ENCODE measurements around the gene SRSF2. TPM values are rescaled to one million over a fixed set of nuclear protein-coding genes. Genes with fewer than 3 reads are reported as not detected.

The SRSF2 gene
- total and polyA plus RNA-seq, 9 of the 15 experiments (the other 6 are each of a cell fraction or from before 2014, with no cell fraction given): 161 to 583 (median 393) TPM

DNA sequence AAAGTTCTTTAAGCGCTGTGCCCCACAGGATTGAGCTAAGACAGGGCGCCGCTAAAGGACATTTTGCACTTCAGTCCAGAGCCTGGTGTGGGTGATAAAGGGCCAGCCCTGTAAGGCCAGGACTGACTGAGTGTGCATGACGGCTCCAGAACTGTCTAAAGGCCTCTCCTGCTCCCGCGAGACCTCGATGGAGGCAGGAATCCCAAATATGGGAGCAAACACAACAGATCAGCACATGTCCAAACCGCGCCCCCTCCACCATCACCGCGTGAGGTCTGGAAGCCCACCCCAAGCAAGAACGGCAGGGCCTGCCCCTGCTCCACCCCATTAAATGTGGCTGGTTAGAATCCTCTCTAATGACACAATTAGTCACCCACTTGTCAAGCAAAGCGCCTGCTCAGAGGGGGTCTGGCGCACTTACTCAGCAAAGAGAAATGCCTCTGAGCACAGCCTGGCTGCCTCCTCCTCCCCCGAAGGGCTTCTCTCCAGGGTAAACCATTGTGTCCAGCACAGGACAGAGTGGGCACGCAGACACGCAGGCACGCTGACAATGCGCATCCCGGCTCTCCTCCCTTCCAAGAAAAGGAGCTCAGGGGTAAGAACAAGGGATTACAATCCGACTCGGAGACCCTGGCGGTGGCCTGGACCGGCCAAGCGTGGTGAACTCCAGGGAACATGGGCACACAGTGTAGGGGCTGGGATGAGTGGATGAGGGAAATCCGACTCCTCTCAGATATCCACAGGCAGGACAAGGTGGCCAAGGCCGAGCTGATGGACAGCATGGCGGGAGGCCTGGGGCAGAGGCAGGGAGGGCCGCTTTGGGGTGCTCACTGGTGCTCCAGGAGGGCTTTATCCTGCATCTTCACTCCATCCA is 27.8 kb downstream of the SRSF2 start (continued):
- TF ChIP-seq, protein P1, sequence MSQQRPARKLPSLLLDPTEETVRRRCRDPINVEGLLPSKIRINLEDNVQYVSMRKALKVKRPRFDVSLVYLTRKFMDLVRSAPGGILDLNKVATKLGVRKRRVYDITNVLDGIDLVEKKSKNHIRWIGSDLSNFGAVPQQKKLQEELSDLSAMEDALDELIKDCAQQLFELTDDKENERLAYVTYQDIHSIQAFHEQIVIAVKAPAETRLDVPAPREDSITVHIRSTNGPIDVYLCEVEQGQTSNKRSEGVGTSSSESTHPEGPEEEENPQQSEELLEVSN (IDR thresholded peaks at IDR 0.05; ENCODE audit: borderline replicate concordance in 1 of 2, extremely low read depth in 1 of 2, insufficient read depth in 1 of 2, insufficient read length in 1 of 2, low read depth in 1 of 2, low read length in 1 of 2, poor library complexity in 1 of 2, severe bottlenecking in 1 of 2): peak in 1 of 2 experiments; percentile 23
- no peak for TF ChIP-seq CXXC5 (CRISPR knock-in tag; IDR thresholded peaks at IDR 0.05)
- TF ChIP-seq FOSL1 (tag; conservative IDR thresholded peaks at IDR 0.05): peak; percentile 56
- no peak for TF ChIP-seq KLF16 (IDR thresholded peaks at IDR 0.05)
- TF ChIP-seq, protein P2, sequence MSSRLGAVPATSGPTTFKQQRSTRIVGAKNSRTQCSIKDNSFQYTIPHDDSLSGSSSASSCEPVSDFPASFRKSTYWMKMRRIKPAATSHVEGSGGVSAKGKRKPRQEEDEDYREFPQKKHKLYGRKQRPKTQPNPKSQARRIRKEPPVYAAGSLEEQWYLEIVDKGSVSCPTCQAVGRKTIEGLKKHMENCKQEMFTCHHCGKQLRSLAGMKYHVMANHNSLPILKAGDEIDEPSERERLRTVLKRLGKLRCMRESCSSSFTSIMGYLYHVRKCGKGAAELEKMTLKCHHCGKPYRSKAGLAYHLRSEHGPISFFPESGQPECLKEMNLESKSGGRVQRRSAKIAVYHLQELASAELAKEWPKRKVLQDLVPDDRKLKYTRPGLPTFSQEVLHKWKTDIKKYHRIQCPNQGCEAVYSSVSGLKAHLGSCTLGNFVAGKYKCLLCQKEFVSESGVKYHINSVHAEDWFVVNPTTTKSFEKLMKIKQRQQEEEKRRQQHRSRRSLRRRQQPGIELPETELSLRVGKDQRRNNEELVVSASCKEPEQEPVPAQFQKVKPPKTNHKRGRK (tag; IDR thresholded peaks at IDR 0.05): no peak
- TF ChIP-seq ZFX (CRISPR knock-in tag; IDR thresholded peaks at IDR 0.05): 0 out of 2 replicates have a peak, but pooled peaks have one; percentile 3
- TF ChIP-seq, protein P3, sequence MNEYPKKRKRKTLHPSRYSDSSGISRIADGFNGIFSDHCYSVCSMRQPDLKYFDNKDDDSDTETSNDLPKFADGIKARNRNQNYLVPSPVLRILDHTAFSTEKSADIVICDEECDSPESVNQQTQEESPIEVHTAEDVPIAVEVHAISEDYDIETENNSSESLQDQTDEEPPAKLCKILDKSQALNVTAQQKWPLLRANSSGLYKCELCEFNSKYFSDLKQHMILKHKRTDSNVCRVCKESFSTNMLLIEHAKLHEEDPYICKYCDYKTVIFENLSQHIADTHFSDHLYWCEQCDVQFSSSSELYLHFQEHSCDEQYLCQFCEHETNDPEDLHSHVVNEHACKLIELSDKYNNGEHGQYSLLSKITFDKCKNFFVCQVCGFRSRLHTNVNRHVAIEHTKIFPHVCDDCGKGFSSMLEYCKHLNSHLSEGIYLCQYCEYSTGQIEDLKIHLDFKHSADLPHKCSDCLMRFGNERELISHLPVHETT (CRISPR knock-in tag; conservative IDR thresholded peaks at IDR 0.05 in 1 of 2, IDR thresholded peaks at IDR 0.05 in 1 of 2): no peak
- TF ChIP-seq, protein P4, sequence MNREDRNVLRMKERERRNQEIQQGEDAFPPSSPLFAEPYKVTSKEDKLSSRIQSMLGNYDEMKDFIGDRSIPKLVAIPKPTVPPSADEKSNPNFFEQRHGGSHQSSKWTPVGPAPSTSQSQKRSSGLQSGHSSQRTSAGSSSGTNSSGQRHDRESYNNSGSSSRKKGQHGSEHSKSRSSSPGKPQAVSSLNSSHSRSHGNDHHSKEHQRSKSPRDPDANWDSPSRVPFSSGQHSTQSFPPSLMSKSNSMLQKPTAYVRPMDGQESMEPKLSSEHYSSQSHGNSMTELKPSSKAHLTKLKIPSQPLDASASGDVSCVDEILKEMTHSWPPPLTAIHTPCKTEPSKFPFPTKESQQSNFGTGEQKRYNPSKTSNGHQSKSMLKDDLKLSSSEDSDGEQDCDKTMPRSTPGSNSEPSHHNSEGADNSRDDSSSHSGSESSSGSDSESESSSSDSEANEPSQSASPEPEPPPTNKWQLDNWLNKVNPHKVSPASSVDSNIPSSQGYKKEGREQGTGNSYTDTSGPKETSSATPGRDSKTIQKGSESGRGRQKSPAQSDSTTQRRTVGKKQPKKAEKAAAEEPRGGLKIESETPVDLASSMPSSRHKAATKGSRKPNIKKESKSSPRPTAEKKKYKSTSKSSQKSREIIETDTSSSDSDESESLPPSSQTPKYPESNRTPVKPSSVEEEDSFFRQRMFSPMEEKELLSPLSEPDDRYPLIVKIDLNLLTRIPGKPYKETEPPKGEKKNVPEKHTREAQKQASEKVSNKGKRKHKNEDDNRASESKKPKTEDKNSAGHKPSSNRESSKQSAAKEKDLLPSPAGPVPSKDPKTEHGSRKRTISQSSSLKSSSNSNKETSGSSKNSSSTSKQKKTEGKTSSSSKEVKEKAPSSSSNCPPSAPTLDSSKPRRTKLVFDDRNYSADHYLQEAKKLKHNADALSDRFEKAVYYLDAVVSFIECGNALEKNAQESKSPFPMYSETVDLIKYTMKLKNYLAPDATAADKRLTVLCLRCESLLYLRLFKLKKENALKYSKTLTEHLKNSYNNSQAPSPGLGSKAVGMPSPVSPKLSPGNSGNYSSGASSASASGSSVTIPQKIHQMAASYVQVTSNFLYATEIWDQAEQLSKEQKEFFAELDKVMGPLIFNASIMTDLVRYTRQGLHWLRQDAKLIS (CRISPR knock-in tag; IDR thresholded peaks at IDR 0.05): no peak
- no peak for TF ChIP-seq FOXP1 (CRISPR knock-in tag; IDR thresholded peaks at IDR 0.05)
- TF ChIP-seq NBN (IDR thresholded peaks at IDR 0.05; ENCODE audit: low read depth): no peak
- TF ChIP-seq, protein P5, sequence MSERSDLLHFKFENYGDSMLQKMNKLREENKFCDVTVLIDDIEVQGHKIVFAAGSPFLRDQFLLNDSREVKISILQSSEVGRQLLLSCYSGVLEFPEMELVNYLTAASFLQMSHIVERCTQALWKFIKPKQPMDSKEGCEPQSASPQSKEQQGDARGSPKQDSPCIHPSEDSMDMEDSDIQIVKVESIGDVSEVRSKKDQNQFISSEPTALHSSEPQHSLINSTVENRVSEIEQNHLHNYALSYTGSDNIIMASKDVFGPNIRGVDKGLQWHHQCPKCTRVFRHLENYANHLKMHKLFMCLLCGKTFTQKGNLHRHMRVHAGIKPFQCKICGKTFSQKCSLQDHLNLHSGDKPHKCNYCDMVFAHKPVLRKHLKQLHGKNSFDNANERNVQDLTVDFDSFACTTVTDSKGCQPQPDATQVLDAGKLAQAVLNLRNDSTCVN (CRISPR knock-in tag; IDR thresholded peaks at IDR 0.05): no peak
- 0 out of 2 replicates have a peak, but pooled peaks have one; percentile 19 for TF ChIP-seq ZNF121 (CRISPR knock-in tag; conservative IDR thresholded peaks at IDR 0.05)
- no peak for TF ChIP-seq GABPB2 (CRISPR knock-in tag; conservative IDR thresholded peaks at IDR 0.05)
- TF ChIP-seq CREB1 (IDR thresholded peaks at IDR 0.05): no peak
- no peak for TF ChIP-seq CREB1 (CRISPR knock-in tag; IDR thresholded peaks at IDR 0.05)
- no peak for TF ChIP-seq SP2 (IDR thresholded peaks at IDR 0.05; ENCODE audit: extremely low read depth, low read depth, low read length, poor library complexity, severe bottlenecking)
- no peak for TF ChIP-seq BRF1 (IDR thresholded peaks at IDR 0.05; ENCODE audit: borderline replicate concordance, extremely low read depth, insufficient read length)

Data from K562 (cell line).